GM19395 (cell line): ENCODE results near the gene ZNF780A.
"Not testable (repeated sequence)": the region's sequence is repeated elsewhere in the genome, so short reads cannot be mapped to it uniquely, and the experiment has no call there.

Experiments
- ATAC-seq: cut with Tn5 transposase; IDR thresholded peaks from one replicate; pipeline ENCODE4 v1.9.1; 2021; ENCODE audit warnings: mild to moderate bottlenecking, moderate library complexity; ENCODE audit not compliant: unreplicated experiment

ZNF780A gene

DNA sequence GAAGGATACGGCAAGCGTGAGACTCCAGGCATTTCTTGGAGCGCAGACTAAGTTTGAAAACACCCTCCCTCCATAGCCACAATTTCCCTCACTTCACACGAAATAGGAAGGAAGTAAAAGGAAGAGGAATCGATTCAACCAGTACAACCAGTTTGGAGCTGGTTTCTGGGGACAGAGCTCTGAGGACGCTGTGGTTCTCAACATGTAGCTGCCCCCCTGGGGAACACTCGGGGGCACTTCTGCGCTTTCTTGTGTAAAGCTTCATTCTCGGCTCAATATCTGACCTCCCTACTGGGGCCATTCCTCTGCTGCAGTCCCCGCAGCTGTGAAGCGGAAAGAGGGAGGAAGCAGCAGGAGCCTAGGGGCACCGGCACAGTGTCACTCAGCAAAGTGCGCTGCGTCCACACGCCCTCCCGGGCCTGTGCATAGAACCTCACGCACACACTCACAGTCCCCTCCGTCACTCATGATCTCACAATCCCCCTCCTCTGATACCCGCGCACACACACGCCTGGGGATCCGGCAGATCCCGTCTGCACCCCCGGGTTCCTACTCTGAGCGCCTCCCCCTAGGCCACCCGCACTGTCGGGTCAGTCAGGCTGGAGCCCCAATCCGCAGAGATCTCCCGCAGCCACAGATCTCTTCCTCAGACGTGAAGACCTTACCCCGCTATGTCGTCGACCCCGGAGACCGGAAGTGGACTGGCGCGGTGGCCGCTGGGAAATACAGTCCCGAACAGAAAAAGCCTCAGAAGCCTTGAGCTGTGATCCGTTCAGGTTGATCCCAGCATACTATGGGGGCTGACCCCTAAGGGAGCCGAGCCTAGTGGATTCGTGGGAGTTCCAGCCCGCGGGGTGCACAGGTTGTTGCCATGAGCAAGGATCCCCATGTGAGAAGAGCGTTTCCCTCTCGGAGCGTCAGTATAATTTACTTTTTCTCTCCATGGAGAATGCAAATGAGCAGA lies at the start of gene ZNF780A:
Gene ZNF780A (minus strand): TSS at position 703 of the 964 bp plus-strand sequence. CDS start 6,190 bp downstream, outside the sequence.
- ATAC-seq: peak; percentile 88

DNA sequence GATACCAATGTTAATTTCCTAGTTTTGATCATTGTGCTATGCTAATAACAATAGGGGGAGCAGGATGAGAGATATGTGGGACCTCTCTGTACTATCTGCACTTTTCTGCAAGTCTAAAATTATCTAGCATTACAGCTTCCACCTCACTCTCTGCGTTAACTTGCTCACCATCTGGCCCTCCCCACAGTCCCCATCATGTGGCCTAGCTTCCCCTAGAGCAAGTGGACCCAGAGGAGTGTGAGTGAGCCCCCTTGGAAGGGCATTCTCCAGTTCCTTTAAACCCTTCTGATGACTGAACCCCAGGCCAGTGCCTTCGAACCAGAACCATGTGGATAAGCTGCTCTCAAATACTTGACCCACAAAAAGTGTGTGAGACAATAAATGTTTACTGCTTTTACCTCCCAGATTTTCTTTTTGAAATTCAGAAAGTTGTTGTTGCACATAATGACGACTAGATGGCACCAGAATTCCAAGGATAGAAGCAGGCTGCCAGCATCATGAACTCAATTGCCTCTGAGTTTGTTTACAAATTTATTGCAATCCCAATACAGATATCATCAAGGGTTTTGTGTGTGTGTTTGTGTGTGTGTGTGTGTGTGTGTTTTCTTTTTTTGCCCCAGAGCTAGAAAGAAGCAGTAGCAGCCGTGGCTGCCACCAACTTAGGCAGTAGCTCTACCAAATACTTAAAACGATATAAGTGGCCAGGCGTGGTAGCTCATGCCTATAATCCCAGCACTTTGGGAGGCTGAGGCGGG lies 49.0 kb upstream of the ZNF780A start:
- no peak for ATAC-seq

DNA sequence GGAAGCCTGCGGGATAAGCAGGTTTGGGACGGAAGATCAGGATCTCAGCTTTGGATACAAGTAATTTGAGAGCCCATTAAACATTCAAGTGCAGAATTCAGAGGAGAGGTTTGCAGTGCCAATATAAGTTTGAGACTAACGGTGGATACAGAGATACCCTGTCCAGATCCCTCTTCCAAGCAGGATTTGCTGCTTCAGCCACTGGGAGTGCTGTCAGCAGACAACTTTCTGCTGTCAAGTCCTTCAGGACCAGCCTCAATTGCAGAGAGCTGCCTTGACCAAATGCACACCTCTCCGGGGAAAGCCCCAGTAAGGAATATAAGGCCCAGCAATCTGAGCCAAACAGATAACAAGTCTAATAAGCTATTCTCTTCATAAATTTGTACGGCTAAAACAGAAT lies 46.1 kb upstream of the ZNF780A start:
- no peak for ATAC-seq

DNA sequence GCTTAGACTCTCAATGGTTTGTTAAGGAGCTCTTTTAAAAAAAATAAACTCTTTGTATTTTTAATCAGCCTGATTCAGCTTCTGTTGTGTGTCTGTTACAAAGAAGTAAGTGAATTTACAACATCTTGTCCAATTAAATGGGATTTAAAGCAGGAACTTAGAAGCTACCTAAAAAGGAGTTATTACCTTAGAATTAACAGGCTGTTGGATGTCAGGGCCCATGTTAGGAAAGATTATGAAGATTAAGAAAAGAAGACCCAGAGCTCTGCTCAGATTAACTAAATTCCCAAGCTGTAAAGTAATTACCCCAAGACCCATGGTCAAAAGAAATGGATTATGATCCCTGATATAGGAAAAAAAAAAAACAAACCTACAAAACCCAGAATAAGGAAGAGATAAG lies 44.1 kb upstream of the ZNF780A start:
- no peak for ATAC-seq

DNA sequence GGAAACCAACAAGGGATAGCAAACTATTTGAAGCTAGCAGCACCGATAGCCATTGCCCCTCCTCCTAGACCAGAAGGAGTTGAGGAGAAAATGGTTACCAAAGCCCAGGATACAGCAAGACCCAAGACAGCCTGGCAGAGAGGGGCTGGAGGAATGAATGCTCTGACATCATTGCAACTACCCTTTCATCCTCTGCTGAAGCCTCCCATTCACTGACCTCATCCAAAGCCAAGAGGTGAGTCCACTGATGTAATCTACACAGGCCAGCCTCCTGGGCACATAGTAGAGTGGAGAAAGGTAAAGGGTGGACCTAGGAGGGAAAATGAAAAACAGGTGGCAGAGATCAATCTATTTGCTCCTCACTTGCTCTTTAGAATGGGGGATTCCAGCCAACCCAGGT lies 42.7 kb upstream of the ZNF780A start:
- ATAC-seq: no peak

DNA sequence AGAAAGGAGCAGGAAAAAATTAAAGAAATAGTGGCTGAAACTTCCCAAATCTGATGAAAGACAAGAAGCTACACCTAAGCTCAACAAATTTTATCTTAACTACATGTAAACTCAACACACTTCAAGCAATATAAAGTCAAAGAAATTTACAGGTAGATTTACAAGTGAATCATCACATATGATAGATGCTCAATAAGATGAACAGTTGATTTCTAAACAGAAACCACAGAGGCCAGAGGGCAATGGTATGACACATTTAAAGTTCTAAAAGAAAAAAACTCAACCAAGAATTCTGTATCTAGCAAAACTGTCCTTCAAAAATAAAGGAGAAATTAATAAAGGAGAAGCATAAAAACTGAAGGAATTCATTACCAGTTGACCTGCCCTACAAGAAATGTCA lies 39.3 kb upstream of the ZNF780A start:
- no peak for ATAC-seq

DNA sequence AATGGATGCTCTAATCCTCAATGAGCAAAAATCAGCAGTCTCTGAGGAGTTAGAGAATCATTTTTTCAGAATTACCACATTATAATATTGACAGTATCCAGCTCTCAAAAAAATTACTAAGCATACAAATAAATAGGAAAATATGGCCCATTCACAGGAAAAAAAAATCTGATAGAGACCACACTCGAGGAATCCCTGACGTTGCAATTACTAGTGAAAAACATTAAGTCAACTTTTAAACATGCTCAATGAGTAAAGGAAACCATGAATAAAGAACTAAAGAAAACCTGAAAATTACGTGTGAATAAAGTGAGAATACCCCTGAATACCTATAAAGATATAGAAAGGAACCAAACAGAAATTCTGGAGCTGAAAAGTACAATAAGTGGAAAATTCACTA lies 38.7 kb upstream of the ZNF780A start:
- no peak for ATAC-seq

DNA sequence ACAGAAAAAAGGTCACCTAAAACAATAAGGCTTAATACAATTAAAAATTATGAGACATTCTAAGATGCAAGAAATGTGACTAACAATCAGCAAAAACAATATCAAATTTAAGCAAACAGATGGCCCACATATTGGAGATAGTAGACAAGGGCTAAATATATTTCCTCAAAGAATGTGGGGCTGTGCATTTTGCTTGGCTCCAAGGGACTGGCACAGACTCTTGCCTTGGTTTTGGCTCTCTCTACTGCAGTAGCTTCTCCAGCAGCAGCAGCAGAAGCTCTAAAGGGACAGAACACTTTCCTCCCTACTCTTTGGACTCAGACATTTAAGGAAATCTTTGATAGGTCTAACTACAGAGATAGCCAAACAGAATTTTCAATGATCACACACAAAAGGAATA lies 38.2 kb upstream of the ZNF780A start:
- no peak for ATAC-seq

DNA sequence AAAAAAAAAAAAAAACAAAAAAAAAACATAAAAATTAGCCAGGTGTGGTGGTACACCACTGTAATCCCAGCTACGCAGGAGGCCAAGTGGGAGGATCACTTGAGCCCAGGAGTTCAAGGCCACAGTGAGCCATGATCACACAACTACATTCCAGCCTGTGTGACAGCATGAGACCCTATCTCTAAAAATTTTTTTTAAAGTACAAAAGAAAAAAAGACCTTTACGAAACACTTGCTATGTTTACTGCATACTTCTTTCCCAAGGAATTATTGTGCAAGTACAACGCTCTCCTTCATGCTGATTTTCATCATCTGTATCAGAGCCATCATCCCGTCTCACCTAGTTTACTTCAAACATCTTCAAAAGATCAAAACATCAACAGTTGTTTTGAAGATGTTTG lies 28.6 kb upstream of the ZNF780A start:
- no peak for ATAC-seq

DNA sequence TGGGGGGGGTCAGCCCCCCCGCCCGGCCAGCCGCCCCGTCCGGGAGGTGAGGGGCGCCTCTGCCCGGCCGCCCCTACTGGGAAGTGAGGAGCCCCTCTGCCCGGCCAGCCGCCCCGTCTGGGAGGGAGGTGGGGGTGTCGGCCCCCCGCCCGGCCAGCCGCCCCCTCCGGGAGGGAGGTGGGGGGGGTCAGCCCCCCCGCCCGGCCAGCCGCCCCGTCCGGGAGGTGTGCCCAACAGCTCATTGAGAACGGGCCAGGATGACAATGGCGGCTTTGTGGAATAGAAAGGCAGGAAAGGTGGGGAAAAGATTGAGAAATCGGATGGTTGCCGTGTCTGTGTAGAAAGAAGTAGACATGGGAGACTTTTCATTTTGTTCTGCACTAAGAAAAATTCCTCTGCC lies 27.9 kb upstream of the ZNF780A start:
- ATAC-seq: not testable (repeated sequence)

DNA sequence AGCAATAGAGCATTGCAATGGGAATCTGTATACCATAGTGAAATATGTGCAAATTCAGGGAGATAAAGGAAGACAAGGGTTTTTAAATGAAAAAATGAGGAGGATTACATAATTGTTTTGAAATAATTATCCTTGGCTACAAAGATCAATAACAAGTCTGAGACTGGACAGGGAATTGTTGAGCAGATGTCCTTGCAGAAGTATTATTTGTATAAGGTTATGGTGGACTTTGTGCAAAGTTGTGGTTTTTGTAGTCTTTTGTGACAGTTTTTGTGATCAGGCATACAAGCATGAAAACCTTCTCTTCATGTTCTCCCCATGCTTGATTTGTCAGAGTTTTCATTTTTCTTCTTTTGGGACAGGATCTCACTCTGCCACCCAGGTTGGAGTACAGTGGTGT lies 25.3 kb upstream of the ZNF780A start:
- no peak for ATAC-seq

DNA sequence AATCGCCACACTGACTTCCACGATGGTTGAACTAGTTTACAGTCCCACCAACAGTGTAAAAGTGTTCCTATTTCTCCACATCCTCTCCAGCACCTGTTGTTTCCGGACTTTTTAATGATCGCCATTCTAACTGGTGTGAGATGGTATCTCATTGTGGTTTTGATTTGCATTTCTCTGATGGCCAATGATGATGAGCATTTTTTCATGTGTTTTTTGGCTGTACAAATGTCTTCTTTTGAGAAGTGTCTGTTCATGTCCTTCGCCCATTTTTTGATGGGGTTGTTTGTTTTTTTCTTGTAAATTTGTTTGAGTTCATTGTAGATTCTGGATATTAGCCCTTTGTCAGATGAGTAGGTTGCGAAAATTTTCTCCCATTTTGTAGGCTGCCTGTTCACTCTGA lies 23.4 kb upstream of the ZNF780A start:
- not testable (repeated sequence) for ATAC-seq

DNA sequence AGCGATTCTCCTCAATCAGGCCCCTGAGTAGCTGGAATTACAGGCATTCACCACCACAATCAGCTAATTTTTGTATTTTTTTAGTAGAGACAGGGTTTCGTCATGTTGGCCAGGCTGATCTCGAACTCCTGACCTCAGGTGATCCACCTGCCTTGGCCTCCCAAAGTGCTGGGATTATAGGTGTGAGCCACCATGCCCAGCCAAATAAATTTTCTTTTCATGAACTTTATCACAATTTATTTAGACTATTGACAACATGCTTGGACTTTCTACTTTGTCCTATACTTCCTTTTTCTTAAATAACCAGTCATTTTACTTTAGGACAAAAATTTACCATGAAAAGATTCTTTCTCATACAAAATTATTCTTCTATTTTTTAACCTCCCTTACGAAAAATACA lies 21.5 kb upstream of the ZNF780A start:
- ATAC-seq: not testable (repeated sequence)

DNA sequence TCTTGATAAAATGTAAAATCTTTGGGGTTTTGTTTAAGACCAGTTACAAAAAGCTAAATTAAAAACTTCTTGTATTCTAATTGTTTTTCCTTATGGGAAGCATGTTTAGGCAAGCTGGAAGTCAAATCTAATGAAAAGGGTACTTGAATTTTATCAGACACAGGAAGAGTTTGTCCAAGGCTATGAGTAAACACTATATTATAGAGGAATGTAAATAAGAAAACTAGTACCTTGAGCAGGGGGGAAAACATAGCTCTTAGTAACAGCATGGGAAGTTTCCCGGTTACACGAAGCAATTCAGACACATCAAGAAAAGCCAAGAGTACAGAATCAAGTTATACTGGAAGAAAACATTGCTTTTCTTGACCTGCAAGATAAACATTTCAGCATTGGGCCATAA lies 19.8 kb upstream of the ZNF780A start:
- ATAC-seq: no peak

DNA sequence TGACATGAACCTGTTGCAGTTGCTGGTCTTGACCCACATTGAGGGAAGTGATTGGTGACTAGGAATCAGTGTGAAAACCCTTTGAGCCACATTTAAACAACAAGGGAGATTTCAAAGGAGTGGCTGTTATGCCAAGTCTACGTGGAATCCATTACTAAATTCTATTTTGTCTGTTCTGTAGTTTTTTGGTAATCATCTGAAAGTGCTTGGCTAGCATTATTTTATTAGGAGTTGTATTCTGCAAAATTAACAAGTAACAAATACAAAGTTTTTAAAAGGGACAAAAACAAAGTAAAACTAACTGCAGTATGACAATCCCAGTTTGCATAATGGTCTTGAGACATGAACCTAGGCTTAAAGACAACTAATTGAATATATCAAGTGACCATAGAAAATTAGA lies 14.0 kb upstream of the ZNF780A start:
- no peak for ATAC-seq

DNA sequence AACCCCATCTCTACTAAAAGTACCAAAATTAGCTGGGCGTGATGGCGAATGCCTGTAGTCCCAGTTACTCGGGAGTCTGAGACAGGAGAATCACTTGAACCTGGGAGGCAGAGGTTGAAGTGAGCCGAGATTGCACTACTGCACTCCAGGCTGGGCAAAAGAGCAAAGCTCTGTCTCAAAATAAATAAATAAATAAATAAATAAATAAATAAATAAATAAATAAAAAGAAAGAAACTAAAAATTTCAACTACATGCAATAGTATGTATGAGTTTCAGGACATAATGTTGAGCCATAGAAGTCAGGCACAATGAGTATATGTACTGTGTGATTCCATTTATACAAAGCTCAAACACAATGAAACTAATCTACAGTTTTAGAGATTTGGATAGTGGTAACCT lies 12.9 kb upstream of the ZNF780A start:
- no peak for ATAC-seq

DNA sequence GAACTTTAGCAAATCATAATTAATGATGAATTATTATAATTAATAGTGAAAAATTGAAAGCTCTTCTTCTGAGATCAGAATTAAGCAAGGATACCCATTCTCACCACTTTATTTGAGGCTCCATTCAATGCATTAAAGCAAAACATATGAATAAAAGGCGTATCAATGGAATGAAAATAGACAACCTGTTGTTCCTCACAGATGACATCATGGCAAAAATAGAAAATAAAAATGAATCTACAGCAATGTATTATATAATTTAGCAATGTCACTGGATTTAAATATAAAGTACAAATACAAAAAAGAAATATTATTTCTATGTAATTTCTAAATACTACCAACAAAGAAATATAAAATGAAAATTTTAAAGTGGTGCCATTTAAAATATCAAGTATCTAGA lies 11.1 kb upstream of the ZNF780A start:
- ATAC-seq: no peak

DNA sequence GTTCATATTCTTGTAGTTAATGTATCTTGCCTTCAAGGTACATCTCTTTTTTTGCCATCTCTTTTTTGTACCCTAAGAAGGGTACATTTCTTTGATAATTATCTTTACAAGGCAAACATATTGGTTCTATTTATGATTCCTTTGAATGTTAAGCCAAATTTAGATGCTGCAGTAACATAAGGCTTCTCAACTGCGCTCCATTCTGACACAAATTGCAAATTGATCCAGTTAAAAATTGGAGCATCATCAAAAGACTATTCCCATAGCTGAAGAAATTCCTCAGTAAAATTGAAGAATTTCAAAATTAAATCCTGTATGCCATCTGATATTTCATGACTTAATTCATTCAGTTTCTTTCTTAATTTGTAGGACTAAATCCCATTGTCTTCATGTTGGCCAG lies 2.7 kb upstream of the ZNF780A start:
- ATAC-seq: no peak

DNA sequence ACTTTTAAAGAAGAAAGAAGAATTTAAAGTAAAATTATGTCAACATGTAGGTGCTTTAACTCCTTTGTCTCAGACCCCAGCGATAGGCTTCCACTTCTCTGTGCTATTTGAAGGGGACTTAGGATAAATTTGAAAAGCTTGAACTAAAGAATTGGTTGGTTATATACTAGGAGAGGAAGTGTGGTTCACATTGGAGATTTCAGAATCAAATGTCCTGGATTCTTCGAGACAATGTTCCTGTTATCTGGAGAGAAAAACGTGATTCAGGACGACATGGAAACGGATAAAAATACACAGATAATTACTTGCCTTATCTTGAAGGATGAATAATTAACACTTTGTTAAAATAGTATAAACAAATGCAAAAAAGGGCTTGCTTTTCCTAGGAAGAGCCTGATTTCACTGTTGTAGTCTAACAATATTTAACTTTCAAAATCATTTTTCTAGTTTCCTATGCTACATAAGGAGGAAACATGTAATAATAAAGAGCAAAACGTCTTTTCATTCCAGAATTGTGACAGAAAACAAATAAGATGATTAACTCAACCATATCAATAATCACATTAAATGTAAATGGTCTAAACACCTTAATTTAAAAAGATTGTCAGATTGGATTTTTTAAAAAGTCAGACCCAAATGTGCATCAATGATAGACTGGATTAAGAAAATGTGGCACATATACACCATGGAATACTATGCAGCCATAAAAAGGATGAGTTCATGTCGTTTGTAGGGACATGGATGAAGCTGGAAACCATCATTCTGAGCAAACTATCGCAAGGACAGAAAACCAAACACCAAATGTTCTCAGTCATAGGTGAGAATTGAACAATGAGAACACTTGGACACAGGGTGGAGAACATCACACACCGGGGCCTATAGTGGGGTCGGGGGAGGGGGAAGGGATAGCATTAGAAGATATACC lies 724 bp upstream of the ZNF780A start:
- ATAC-seq: no peak

DNA sequence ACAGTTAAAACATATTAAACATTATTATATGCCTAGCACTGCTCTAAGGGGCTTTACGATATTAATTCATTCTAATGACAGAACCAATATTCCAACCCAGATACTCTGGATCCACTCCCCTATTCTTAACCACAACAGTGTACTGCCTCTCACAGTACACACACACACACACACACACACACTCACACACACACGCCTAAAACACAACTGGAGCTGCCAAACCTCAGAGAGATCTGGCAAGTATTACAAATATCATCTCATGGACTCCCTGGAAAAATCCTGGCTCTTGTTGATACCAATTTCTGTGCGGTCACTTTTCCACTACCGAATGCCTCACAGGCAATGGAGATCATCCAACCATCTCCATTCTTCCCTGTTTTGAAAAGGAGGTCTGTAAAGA lies 1.3 kb downstream of the ZNF780A start:
- ATAC-seq: no peak
